ENCODE results near the gene PODXL2. TPM values are rescaled to one million over a fixed set of nuclear protein-coding genes. Genes with fewer than 3 reads are reported as not detected.
"Not testable (repeated sequence)": the region's sequence is repeated elsewhere in the genome, so short reads cannot be mapped to it uniquely, and the experiment has no call there.

The PODXL2 gene
- total RNA-seq, 1 donor from 2014 or later = 9.8 TPM

GRCh38 chr3:127647166-127647844 lies 18.3 kb downstream of the PODXL2 start:
- no peak overlapping the region for H3K4me3 Mint-ChIP-seq
- no peak overlapping the region for H3K27ac Mint-ChIP-seq
- no peaks in the 10 kb centered on the region for H3K4me1 Mint-ChIP-seq
- DNase-seq = no peak
- H3K9me3 Mint-ChIP-seq = no peaks in the 10 kb centered on the region
- no peaks in the 10 kb centered on the region for H3K36me3 Mint-ChIP-seq (ENCODE audit: low read depth)
- H3K27me3 Mint-ChIP-seq = peaks cover under 1% of the 10 kb centered on the region
- intact Hi-C loops (cut with micrococcal nuclease) = no loop called here

- Mint-ChIP-seq H3K27ac (no peak overlapping the region), H3K9me3 (no peaks in the 10 kb centered on the region), H3K4me3 (no peak overlapping the region), H3K27me3 (no peaks in the 10 kb centered on the region), H3K36me3 (ENCODE audit: low read depth) (no peaks in the 10 kb centered on the region), H3K4me1 (no peaks in the 10 kb centered on the region)
- intact Hi-C loops (cut with micrococcal nuclease) = no loop called here
- no peak for DNase-seq
These were observed 18.8 kb downstream of the PODXL2 start for GRCh38 chr3:127647845-127648204.

GRCh38 chr3:127650236-127650635 lies 21.3 kb downstream of the PODXL2 start:
- intact Hi-C loops (cut with micrococcal nuclease) = no loop called here
- Mint-ChIP-seq H3K4me3 (no peak overlapping the region), H3K27ac (no peak overlapping the region), H3K9me3 (no peaks in the 10 kb centered on the region), H3K27me3 (peaks cover 2% of the 10 kb centered on the region), H3K36me3 (ENCODE audit: low read depth) (no peaks in the 10 kb centered on the region), H3K4me1 (no peaks in the 10 kb centered on the region)
- no peak for DNase-seq

- peaks cover 5% of the 10 kb centered on the region for H3K27me3 Mint-ChIP-seq
- H3K36me3 Mint-ChIP-seq (ENCODE audit: low read depth) = no peaks in the 10 kb centered on the region
- no peaks in the 10 kb centered on the region for H3K4me1 Mint-ChIP-seq
- intact Hi-C loops (cut with micrococcal nuclease) = loop anchor here (1.0 to 2.0 kb wide), 2 partner anchors 181 to 320 kb away; no protein-coding TSS in a partner anchor
- H3K4me3 Mint-ChIP-seq = no peak overlapping the region
- DNase-seq = no peak
- H3K27ac Mint-ChIP-seq = no peak overlapping the region
- H3K9me3 Mint-ChIP-seq = no peaks in the 10 kb centered on the region
These were observed 22.7 kb downstream of the PODXL2 start for GRCh38 chr3:127651516-127652172.

- intact Hi-C loops (cut with micrococcal nuclease) = loop anchor here (1.0 to 2.0 kb wide), 2 partner anchors 180 to 319 kb away; no protein-coding TSS in a partner anchor
- no peaks in the 10 kb centered on the region for H3K4me1 Mint-ChIP-seq
- peak; percentile 76 for DNase-seq
- no peak overlapping the region for H3K4me3 Mint-ChIP-seq
- no peak overlapping the region for H3K27ac Mint-ChIP-seq
- H3K36me3 Mint-ChIP-seq (ENCODE audit: low read depth) = no peaks in the 10 kb centered on the region
- peaks cover 6% of the 10 kb centered on the region for H3K27me3 Mint-ChIP-seq
- no peaks in the 10 kb centered on the region for H3K9me3 Mint-ChIP-seq
These were observed 23.4 kb downstream of the PODXL2 start for GRCh38 chr3:127652246-127652995.

- no peaks in the 10 kb centered on the region for H3K9me3 Mint-ChIP-seq
- no peak for DNase-seq
- no peak overlapping the region for H3K4me3 Mint-ChIP-seq
- H3K4me1 Mint-ChIP-seq = no peaks in the 10 kb centered on the region
- H3K27ac Mint-ChIP-seq = no peak overlapping the region
- intact Hi-C loops (cut with micrococcal nuclease) = no loop called here
- no peaks in the 10 kb centered on the region for H3K36me3 Mint-ChIP-seq (ENCODE audit: low read depth)
- peaks cover 17% of the 10 kb centered on the region for H3K27me3 Mint-ChIP-seq
These were observed 25.4 kb downstream of the PODXL2 start for GRCh38 chr3:127654374-127654773.

GRCh38 chr3:127654993-127655392 lies 26.0 kb downstream of the PODXL2 start:
- intact Hi-C loops (cut with micrococcal nuclease); H3K36me3 Mint-ChIP-seq (ENCODE audit: low read depth); DNase-seq; H3K9me3 Mint-ChIP-seq; H3K27ac Mint-ChIP-seq; H3K4me3 Mint-ChIP-seq; H3K4me1 Mint-ChIP-seq: not testable (repeated sequence)
- H3K27me3 Mint-ChIP-seq = peaks cover 17% of the 10 kb centered on the region

- no peak for DNase-seq
- peaks cover 17% of the 10 kb centered on the region for H3K27me3 Mint-ChIP-seq
- intact Hi-C loops (cut with micrococcal nuclease) = no loop called here
- no peak overlapping the region for H3K4me3 Mint-ChIP-seq
- no peak overlapping the region for H3K27ac Mint-ChIP-seq
- H3K4me1 Mint-ChIP-seq = no peaks in the 10 kb centered on the region
- H3K36me3 Mint-ChIP-seq (ENCODE audit: low read depth) = no peaks in the 10 kb centered on the region
- no peaks in the 10 kb centered on the region for H3K9me3 Mint-ChIP-seq
These were observed 26.7 kb downstream of the PODXL2 start for GRCh38 chr3:127655641-127656040.

- H3K27me3 Mint-ChIP-seq = peaks cover 17% of the 10 kb centered on the region
These were observed 27.9 kb downstream of the PODXL2 start for GRCh38 chr3:127656906-127657305.

GRCh38 chr3:127658234-127658633 lies 29.2 kb downstream of the PODXL2 start:
- DNase-seq = no peak
- no peaks in the 10 kb centered on the region for H3K4me1 Mint-ChIP-seq
- H3K27ac Mint-ChIP-seq = no peak overlapping the region
- intact Hi-C loops (cut with micrococcal nuclease) = no loop called here
- no peaks in the 10 kb centered on the region for H3K9me3 Mint-ChIP-seq
- H3K4me3 Mint-ChIP-seq = no peak overlapping the region
- peaks cover 17% of the 10 kb centered on the region for H3K27me3 Mint-ChIP-seq
- no peaks in the 10 kb centered on the region for H3K36me3 Mint-ChIP-seq (ENCODE audit: low read depth)

More at GRCh38 chr3:127656906-127657305, 27.9 kb downstream of the PODXL2 start:
- no peak for DNase-seq
- intact Hi-C loops (cut with micrococcal nuclease) = no loop called here
- no peak overlapping the region for H3K27ac Mint-ChIP-seq
- no peaks in the 10 kb centered on the region for H3K9me3 Mint-ChIP-seq
- no peak overlapping the region for H3K4me3 Mint-ChIP-seq
- H3K4me1 Mint-ChIP-seq = no peaks in the 10 kb centered on the region
- H3K36me3 Mint-ChIP-seq (ENCODE audit: low read depth) = no peaks in the 10 kb centered on the region

- no peak for DNase-seq
- no peak overlapping the region for H3K4me3 Mint-ChIP-seq
- H3K36me3 Mint-ChIP-seq (ENCODE audit: low read depth) = no peaks in the 10 kb centered on the region
- H3K27me3 Mint-ChIP-seq = peaks cover 21% of the 10 kb centered on the region
- no peaks in the 10 kb centered on the region for H3K9me3 Mint-ChIP-seq
- intact Hi-C loops (cut with micrococcal nuclease) = no loop called here
- H3K27ac Mint-ChIP-seq = no peak overlapping the region
- no peaks in the 10 kb centered on the region for H3K4me1 Mint-ChIP-seq
These were observed 31.8 kb downstream of the PODXL2 start for GRCh38 chr3:127660621-127661251.

- no peak overlapping the region for H3K4me3 Mint-ChIP-seq
- DNase-seq = no peak
These were observed 32.6 kb downstream of the PODXL2 start for GRCh38 chr3:127661600-127661999.

GRCh38 chr3:127662001-127662469 lies 33.0 kb downstream of the PODXL2 start:
- no peaks in the 10 kb centered on the region for H3K36me3 Mint-ChIP-seq (ENCODE audit: low read depth)
- no peaks in the 10 kb centered on the region for H3K4me1 Mint-ChIP-seq
- no peak overlapping the region for H3K4me3 Mint-ChIP-seq
- DNase-seq = no peak
- H3K9me3 Mint-ChIP-seq = no peaks in the 10 kb centered on the region
- H3K27ac Mint-ChIP-seq = no peak overlapping the region
- intact Hi-C loops (cut with micrococcal nuclease) = no loop called here
- H3K27me3 Mint-ChIP-seq = peaks cover 20% of the 10 kb centered on the region

More at GRCh38 chr3:127661600-127661999, 32.6 kb downstream of the PODXL2 start:
- intact Hi-C loops (cut with micrococcal nuclease) = no loop called here
- Mint-ChIP-seq H3K27me3 (peaks cover 20% of the 10 kb centered on the region), H3K9me3 (no peaks in the 10 kb centered on the region), H3K4me1 (no peaks in the 10 kb centered on the region), H3K36me3 (ENCODE audit: low read depth) (no peaks in the 10 kb centered on the region), H3K27ac (no peak overlapping the region)

All from activated CD4-positive, alpha-beta T cell treated with anti-CD3 and anti-CD28 coated beads, Interleukin-2, amount 10 ng/mL, durations not matched to agents 24 days and 14 days (primary cell).